Measurements from ENCODE around the gene KLHDC10. TPM values are rescaled to one million over a fixed set of nuclear protein-coding genes. Genes with fewer than 3 reads are reported as not detected.

Gene KLHDC10
- total and polyA plus RNA-seq, 2 donors (not counting 1 experiment from before 2014, with no cell fraction given), result 7.1 to 25.7 TPM

GRCh38 chr7:130070861-130071622 lies 708 bp downstream of the KLHDC10 start:
- intact Hi-C loops (cut with micrococcal nuclease), result loop anchor here (1.0 to 10.0 kb wide), 12 partner anchors 20 to 1334 kb away; partner anchors contain the start of genes CALU, CEP41, COPG2 and MKLN1
- no peaks in the 10 kb centered on the region for H3K9me3 Mint-ChIP-seq (ENCODE audit: insufficient read depth)
- peaks cover 24% of the 10 kb centered on the region for H4K20me1 ChIP-seq (ENCODE audit: control insufficient read depth, insufficient read depth, low read length, poor library complexity, severe bottlenecking)
- H3K36me3 ChIP-seq (replicated peaks in 1 of 2; ENCODE audit: control extremely low read depth in 1 of 2, control insufficient read depth in 1 of 2, extremely low read depth in 1 of 2, insufficient read depth in 2 of 2, low read length in 1 of 2), result peaks cover 1 to 5% of the 10 kb centered on the region in 2 experiments
- H3K4me1 Mint-ChIP-seq, result peaks cover 43% of the 10 kb centered on the region
- peak overlapping the region; percentile 75 to 84 for H3K27ac ChIP-seq (ENCODE audit: low read length in 2 of 2)
- H3K27me3 ChIP-seq (replicated peaks in 1 of 4; ENCODE audit: control extremely low read depth in 1 of 4, control insufficient read depth in 3 of 4, insufficient read depth in 4 of 4, low read length in 3 of 4), result no peaks in the 10 kb centered on the region
- TF ChIP-seq EZH2 (IDR thresholded peaks at IDR 0.05; ENCODE audit: borderline replicate concordance, insufficient read depth, low read depth, low read length, poor library complexity, severe bottlenecking) (no peak), CTCF (IDR thresholded peaks at IDR 0.05) (no peak)
- 2% methylated on average over 4 of the region's 10 CpGs for WGBS (ENCODE audit: insufficient coverage)
- no peaks in the 10 kb centered on the region for H3K27me3 Mint-ChIP-seq
- peak overlapping the region; percentile 70 for H3K9ac ChIP-seq (ENCODE audit: low read length)
- CTCF ChIA-PET, result interaction anchor here (0.6 to 5.4 kb wide), 20 partner anchors 9 to 765 kb away, joined by 3 to 93 read pairs (median 4); partner anchors contain the start of genes KLF14 and TMEM209
- peak overlapping the region; percentile 88 for H3K27ac Mint-ChIP-seq
- peak overlapping the region; percentile 79 for H3K4me2 ChIP-seq (replicated peaks; ENCODE audit: low read depth, low read length, poor library complexity, severe bottlenecking)
- no peak for ATAC-seq (ENCODE audit: low read depth)
- H3K79me2 ChIP-seq (ENCODE audit: control insufficient read depth, insufficient read depth, low read length), result peaks cover 54% of the 10 kb centered on the region
- no peak for DNase-seq
- POLR2A ChIA-PET, result interaction anchor here (0.6 to 2.1 kb wide), 4 partner anchors 21 to 1021 kb away, joined by 3 to 12 read pairs (median 4); partner anchors contain the start of gene TMEM209
- peak overlapping the region; percentile 89 for H3K4me3 Mint-ChIP-seq
- peaks cover 22 to 24% of the 10 kb centered on the region in 2 donors for H3K4me1 ChIP-seq (ENCODE audit: control insufficient read depth in 2 of 2, insufficient read depth in 2 of 2, low read length in 2 of 2)
- peak overlapping the region; percentile 97 for H2AFZ ChIP-seq (ENCODE audit: insufficient read depth, low read depth, low read length, poor library complexity, severe bottlenecking)
- H3K4me3 ChIP-seq (ENCODE audit: control extremely low read depth in 1 of 5, extremely low read depth in 1 of 5, insufficient read depth in 1 of 5, low read depth in 2 of 5, low read length in 4 of 5), result peak overlapping the region; percentile 68 to 90 (median 69)
- no peaks in the 10 kb centered on the region for H3K9me3 ChIP-seq (ENCODE audit: control extremely low read depth in 1 of 3, control insufficient read depth in 2 of 3, insufficient read depth in 1 of 3, low read length in 2 of 3)

All from B cell (primary cell).